ENCODE results near the gene GID8.

Gene GID8

DNA sequence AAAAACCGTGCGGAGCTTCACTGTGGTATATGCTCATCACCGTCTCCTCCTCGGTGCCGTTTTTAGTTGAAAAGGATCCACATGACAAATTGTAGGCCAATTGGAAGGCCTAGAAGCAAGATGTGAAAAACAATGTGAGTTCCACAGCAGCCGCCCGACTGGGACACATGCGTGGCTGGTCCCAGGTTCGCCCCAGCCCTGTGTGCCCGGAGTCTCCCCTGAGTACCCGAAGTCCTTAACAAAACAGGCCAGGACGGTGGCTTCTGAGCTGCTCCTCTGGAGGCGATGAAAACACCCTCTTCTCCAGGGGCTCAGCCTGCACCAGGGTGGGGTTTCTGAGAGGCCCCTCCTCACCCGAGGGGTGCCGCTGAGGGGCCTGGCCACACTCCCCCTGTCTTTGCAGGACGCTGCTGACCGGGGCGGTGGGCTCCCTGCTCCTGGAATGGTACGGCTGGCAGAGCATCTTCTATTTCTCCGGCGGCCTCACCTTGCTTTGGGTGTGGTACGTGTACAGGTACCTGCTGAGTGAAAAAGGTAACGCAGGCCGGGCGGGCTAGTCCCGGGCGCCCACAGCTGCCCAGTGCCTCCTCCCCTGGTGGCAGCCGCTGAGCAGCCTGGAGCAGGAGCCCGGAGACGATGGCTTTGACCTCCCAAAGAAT, 24.4 kb downstream of the GID8 start:
- DNase-seq = no peak

DNA sequence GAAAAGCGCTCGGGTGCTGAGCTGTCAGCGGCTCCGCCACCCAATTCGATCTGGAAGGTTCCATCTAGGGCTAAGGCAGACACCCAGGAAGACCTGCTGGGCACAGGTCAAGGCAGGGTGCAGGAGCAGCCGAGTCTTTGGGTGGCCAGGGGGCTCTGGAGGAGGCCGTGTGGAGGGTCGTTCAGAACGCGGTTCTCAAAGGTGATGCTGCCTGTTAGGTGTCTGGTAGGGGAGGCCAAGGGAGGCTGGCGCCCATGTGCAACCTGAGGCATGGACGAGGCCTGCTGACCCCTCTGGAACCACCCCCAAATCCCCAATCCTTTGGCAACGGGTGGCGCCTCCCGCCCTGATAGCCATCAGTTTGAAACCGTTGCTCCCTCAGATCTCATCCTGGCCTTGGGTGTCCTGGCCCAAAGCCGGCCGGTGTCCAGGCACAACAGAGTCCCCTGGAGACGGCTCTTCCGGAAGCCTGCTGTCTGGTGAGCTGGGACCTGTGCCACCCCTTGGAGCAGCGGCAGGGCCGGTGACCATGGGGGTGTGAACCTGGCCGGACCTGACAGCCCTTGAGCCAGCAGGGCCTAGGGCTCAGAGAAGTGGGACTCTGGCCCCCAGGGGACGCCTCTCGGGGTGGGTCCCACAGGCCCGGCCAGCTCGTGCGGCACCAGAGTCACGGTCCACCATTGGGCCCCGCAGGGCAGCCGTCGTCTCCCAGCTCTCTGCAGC, 25.1 kb downstream of the GID8 start:
- DNase-seq = no peak
- in situ Hi-C loops (cut with HindIII; ENCODE audit: low pct_ligation_motif_present, low pct_unique_long_range_greater_than_20kb, low sequenced_read_pairs) = no loop called here

More for the DNA sequence above, 24.4 kb downstream of the GID8 start:
- in situ Hi-C loops (cut with HindIII; ENCODE audit: low pct_ligation_motif_present, low pct_unique_long_range_greater_than_20kb, low sequenced_read_pairs) = no loop called here

DNA sequence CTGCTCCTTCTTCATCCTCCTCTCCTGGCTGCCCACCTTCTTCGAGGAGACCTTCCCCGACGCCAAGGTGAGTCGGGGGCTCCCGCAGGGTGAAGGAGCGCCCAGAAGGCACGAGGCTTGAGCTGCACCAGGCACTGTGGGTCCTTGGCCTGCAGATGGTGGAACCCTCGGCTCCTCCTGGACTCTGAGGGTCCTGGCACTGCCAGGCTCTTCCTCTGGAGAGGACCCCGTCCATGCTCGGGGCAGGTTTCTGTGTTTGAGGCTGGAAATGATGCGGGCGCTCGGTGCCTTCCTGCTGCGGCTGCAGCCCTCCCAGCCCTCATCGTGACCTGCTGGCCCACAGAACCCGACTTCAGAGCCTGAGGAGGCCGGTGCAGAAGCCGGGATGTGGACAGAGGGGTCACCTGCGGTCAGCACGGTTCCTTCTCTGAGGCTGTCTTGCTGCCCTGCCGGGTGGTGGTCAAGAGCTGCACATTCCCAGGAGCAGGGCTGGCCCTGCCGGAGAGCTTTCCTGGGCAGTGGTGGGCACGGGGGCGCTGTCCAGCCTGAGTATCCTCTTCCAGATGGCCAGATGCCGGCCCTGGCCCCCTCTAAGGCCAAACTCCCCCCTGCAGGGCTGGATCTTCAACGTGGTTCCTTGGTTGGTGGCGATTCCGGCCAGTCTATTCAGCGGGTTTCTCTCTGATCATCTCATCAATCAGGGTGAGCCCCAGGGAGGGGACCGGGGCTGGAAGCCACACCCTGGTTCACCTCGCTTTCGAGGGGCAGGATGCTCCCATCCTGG, 25.9 kb downstream of the GID8 start:
- in situ Hi-C loops (cut with HindIII; ENCODE audit: low pct_ligation_motif_present, low pct_unique_long_range_greater_than_20kb, low sequenced_read_pairs) = no loop called here
- no peak for DNase-seq

DNA sequence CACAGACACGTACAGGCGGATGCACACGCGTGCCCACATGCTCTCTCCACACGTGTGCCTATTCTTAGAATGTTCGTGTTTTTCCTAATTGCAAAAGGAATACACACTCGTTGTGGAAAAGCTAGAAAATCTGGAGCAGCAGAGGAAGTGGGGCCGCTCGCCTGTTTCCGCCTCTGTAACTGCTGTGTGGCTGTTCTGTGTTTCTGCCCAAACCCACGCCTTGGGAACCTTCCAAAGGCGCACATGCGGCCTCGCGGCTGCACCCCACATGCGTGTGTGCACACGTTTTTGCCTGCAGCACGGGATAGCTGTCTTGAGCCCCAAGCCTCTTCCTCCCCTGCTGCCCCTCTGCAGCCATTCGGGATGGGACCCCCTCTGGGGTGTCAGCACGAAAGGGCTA, 26.8 kb downstream of the GID8 start:
- in situ Hi-C loops (cut with HindIII; ENCODE audit: low pct_ligation_motif_present, low pct_unique_long_range_greater_than_20kb, low sequenced_read_pairs) = no loop called here
- DNase-seq = no peak

DNA sequence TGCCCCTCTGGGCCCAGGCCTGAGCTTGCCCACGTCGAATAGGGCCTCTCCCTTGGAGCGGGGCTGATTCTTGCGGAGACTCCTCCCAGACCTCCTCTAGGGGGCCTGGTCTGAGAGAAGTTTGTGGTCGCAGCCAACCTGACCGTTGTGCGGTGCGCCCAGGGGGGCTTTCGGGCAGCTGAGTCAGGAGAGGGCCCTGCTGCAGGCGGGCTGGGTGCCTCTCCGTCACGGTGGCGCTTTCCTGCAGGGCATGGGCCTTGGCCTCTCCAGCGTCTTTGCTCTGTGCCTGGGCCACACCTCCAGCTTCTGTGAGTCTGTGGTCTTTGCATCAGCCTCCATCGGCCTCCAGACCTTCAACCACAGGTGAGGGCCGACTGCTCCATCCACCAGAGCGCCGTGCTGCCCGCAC, 27.4 kb downstream of the GID8 start:
- in situ Hi-C loops (cut with HindIII; ENCODE audit: low pct_ligation_motif_present, low pct_unique_long_range_greater_than_20kb, low sequenced_read_pairs) = no loop called here
- no peak for DNase-seq

DNA sequence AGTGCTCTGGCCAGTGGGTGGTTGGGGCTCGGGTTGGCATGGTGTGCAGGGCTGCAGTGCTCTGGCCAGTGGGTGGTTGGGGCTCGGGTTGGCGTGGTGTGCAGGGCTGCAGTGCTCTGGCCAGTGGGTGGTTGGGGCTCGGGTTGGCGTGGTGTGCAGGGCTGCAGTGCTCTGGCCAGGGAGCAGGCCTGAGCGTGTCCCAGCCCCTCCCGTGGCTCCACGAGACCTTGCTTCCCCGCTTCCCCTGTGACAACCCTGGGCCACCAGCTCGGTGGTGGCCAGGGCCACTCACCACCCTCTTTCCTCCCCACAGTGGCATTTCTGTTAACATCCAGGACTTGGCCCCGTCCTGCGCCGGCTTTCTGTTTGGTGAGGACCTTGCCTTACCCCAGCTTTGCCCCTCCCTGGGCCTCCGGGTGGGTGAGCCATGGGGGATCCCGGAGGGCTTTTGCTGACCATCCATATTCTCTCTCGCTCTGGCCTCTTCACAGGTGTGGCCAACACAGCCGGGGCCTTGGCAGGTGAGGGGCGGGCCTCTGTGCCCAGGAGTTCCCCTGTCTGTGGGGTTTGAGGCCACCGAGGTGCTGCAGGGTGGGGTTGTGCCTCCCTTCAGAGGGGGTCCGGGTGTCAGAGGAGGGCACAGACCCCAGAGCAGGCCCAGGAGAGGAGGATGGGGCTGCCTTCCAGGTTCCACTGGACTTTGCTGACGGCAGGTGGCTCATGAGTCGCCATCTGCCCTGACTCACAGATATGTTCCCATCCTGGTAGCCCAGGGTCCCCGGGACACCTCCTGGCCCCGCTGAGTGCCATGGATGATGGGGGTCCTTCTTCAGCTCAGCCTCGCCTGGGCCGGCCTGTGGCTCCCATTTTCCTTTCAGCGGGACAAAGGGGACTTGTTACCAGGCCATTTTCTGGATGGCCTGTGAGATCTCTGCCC, 28.5 kb downstream of the GID8 start:
- DNase-seq = no peak
- in situ Hi-C loops (cut with HindIII; ENCODE audit: low pct_ligation_motif_present, low pct_unique_long_range_greater_than_20kb, low sequenced_read_pairs) = no loop called here

DNA sequence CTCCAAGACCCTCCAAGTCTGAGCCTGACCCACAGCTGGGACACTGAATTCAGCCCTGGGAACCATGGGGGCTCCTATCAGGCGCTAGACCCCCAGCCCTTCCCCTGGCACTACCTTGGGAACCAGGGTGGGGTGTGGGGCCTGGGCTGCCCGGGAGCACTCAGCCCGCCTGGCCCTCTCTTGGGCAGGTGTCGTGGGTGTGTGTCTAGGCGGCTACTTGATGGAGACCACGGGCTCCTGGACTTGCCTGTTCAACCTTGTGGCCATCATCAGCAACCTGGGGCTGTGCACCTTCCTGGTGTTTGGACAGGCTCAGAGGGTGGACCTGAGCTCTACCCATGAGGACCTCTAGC, 29.2 kb downstream of the GID8 start:
- in situ Hi-C loops (cut with HindIII; ENCODE audit: low pct_ligation_motif_present, low pct_unique_long_range_greater_than_20kb, low sequenced_read_pairs) = no loop called here
- DNase-seq = no peak

DNA sequence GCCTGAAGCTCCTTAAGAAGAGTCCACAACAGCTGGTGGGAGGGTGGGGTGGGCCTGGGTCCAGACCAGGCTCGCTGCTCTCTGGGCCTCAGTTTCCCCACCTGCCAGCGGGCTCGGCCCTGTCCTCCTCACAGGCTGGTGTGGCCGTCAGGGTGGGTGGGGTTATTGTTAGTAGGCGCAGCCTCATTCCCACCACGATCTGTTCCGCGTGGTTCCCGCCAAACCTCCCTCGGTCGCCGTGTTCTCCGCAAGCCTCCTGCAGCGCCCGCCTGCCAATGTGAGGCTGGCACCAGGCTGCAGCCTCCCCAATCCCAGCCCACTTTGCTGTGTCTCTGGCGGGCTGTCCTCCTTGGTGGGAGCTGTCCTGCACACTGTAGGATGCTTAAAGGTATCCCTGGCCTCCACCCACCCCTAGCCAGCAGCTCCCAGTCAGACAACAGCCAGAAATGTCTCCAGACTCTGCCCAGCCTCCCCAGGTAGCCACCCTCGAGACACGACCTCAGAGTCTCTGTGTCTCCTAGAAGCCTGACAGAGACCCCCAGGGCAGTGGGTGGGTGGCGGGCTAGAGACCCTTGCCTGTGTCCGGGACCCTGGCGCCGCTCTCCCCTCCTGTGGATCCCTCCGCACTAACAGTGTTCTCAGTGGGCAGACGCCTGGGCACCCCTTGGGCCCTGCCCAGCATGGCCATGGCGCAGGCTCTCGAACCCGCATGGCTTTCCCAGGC, 29.8 kb downstream of the GID8 start:
- DNase-seq = no peak
- in situ Hi-C loops (cut with HindIII; ENCODE audit: low pct_ligation_motif_present, low pct_unique_long_range_greater_than_20kb, low sequenced_read_pairs) = no loop called here

DNA sequence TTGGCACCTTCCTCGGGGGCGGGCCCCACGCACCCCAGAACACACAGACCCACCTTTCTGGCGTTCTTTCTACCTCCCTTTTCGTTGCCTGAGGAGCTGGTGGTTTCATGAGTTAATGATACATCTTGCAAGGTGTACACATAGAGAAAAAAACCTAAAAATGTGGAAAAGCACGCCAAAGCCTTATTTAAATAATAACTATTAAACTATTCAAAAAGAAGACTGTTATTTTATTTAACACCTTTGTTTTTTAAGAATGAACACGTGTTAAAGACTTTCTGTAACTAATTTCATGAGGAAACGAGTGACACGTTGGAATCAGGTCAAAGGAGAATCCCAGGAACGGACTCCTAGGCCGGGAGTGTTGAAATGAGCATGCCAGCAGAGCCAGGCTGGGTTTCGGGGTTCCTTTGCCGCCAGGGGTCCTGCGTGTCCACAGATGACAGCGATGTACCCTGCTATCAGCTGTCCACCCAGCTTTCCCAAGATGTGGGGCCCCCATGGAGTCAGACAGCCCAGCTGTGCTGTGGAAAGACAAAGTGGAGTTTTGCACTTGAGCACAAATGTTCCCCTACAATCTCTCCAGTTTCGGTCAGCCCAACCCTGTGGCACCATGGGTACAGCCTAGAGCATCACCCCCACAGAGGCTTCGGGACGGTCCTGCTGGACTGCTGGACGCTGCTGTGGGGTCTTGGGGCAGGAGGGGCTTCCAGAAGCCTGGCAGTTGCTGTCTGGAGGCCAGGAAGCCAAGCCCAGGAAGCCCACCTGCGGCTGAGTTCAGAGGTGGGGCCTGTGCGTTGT, 30.6 kb downstream of the GID8 start:
- no peak for DNase-seq
- in situ Hi-C loops (cut with HindIII; ENCODE audit: low pct_ligation_motif_present, low pct_unique_long_range_greater_than_20kb, low sequenced_read_pairs) = no loop called here

DNA sequence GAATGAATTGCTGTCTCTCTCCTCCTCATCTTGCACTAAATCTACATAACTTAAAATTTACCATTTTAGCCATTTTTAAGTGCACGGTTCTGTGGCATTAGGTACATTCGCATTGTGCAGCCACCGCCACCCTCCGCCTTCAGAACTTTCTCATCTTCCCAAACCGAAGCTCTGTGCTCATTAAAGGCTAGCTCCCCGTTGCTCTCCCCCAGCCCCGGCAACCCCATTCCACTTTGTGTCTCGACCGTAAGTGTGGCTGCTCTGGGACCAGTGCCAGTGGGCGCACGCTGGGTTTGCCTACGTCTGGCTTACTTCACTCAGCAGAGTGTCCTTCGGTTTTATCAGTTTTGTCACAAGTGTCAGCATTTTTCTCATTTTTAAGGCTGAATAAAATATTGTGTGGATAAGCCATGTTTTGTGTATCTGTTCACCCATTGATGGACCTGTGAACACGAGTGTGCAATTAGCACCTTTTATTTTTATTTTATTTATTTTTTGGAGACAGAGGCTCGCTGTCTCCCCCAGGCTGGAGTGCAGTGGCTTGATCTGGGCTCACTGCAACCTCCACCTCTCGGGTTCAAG, 31.3 kb downstream of the GID8 start:
- in situ Hi-C loops (cut with HindIII; ENCODE audit: low pct_ligation_motif_present, low pct_unique_long_range_greater_than_20kb, low sequenced_read_pairs) = no loop called here
- DNase-seq = no peak

DNA sequence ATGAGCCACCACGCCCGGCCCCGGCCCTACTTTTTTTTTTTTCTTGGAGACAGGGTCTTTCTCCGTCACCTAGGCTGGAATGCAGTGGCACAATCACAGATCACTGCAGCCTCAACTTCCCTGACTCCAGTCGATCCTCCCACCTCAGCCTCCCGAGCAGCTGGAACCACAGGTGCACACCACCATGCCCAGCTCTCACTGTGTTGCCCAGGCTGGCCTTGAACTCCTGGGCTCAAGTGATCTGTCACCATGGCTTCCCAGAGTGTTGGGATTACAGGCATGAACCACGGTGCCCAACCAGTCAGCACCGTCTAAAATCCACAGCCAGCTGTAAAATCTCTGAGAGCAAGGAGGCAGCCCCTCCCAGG, 32.0 kb downstream of the GID8 start:
- in situ Hi-C loops (cut with HindIII; ENCODE audit: low pct_ligation_motif_present, low pct_unique_long_range_greater_than_20kb, low sequenced_read_pairs) = no loop called here
- no peak for DNase-seq

DNA sequence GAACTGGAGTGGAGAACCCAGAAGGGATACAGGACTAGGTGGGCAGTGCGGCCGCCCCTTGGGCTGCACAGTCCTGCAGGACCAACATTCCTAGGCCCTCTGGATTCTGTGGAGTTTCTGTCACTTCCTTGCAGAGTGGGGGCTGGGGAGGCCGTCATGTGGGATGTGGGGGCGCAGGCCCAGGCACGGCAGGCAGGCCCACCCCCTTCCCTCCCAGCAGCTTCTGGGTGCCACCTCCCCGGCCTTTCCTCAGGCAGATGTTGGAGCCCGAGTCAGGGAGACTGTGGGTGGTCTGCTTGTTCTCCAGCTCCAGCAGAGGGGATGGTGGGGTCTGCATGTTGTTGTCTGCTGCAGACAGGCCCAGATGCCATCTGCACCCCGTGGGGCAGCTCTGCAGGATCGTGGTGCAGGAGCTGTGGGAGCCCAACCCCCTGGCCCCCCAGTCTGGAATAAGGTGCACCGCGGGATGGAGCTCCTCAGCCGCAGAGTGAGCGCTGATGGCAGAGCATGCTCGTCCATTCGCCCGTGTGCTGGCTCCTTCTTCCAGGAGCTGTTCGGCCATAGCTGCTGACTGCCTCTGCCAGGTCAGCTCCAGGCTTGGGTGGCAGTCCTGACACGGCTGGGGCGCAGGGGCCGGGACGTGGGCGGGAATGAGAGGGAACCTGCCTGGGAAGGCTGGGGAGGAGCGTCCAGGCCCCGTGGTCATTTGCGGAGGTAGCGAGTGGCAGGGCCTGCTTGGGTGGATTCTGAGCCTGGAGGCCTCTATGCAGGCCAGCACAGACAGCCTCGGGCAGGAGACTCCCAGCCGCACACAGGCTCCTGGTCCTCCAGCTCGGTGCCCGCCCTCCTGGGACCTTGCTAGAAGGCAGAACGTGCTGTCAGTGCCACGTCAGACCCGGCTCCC, 32.6 kb downstream of the GID8 start:
- in situ Hi-C loops (cut with HindIII; ENCODE audit: low pct_ligation_motif_present, low pct_unique_long_range_greater_than_20kb, low sequenced_read_pairs) = no loop called here
- no peak for DNase-seq

DNA sequence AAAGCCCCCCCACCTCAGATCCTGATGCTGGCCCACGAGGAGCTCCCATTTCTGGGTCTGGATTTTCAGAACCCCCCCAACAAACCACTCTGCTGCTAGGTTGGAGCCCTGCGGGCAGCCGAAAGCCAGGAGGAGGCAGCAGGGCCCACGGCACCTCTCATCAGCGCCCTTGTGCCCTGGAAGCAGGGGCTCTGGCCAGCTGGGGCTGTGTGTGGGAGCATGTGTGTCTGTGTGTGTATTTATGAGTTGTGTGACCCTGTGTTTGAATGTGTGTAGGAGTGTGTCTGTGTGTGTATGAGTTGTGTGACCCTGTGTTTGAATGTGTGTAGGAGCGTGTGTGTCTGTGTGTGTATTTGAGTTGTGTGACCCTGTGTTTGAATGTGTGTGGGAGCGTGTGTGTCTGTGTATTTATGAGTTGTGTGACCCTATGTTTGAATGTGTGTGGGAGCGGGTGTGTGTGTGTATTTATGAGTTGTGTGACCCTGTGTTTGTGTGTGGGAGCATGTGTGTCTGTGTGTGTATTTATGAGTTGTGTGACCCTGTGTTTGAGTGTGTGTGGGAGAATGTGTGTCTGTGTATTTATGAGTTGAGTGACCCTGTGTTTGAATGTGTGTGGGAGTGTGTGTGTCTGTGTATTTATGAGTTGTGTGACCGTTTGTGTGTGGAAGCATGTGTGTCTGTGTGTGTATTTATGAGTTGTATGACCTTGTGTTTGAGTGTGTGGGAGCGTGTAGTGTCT, 33.4 kb downstream of the GID8 start:
- no peak for DNase-seq
- in situ Hi-C loops (cut with HindIII; ENCODE audit: low pct_ligation_motif_present, low pct_unique_long_range_greater_than_20kb, low sequenced_read_pairs) = no loop called here

DNA sequence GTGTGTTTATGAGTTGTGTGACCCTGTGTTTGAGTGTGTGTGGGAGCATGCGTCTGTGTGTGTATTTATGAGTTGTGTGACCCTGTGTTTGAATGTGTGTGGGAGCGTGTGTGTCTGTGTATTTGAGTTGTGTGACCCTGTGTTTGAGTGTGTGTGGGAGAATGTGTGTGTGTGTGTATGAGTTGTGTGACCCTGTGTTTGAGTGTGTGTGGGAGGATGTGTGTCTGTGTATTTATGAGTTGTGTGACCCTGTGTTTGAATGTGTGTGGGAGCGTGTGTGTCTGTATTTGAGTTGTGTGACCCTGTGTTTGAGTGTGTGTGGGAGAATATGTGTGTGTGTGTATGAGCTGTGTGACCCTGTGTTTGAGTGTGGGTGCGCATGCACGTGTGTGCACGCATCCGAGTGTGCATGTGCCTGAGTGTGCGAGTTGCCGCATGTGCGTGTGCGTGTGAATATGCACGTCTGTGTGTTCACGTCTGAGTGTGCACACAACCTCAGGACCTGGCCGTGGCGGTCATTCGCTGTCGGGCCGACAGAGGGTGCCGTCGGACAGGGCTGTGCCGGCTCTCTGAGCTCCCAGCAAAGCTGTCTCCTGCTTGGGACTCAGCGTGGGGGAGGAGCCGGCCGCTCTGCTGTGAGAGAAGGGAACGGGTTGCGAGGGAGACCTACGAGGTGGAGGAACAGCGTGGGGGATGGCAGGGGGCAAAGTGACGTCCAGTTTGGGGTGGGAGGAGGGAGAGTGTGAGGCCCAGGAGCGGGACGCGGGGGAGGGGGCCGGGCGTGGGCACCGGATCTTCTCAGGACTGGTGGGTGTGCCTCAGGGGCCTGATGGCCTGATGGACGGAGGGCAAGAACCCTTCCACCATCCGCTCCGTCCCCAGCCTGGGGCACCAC, 34.2 kb downstream of the GID8 start:
- in situ Hi-C loops (cut with HindIII; ENCODE audit: low pct_ligation_motif_present, low pct_unique_long_range_greater_than_20kb, low sequenced_read_pairs) = no loop called here
- peak; percentile 72 for DNase-seq

All from ACHN (cell line).